Common myeloid progenitor, CD34-positive (primary cell): ENCODE measurements around the gene C12orf50.

ENCODE experiments used
- CTCF ChIA-PET: fragments of 350-600 bp; sonication (Branson Sonifier 250); formaldehyde crosslinking; loops from one replicate; lab custom pipeline; 2021; ENCODE audit warnings: antibody characterized with exemption; lab: Charles Lee
- POLR2A ChIA-PET: fragments of 350-600 bp; sonication (Branson Sonifier 250); formaldehyde crosslinking; loops from one replicate; lab custom pipeline; 2021; ENCODE audit warnings: antibody characterized with exemption; lab: Charles Lee
- DNase-seq, 3 donors: peaks; one replicate each; pipeline versions ENCODE4 v3.0.0 to v3.0.0-alpha.2; 2013
- H3K27ac ChIP-seq, 2 experiments: 1 replicate in 1 of 2; 2 replicates in 1 of 2; pipeline ENCODE4 v1.7.0; 2013; ENCODE audit warnings: inconsistent platforms in 2 of 2, low read length in 2 of 2, mild to moderate bottlenecking in 2 of 2, low read depth in 1 of 2, moderate library complexity in 1 of 2; ENCODE audit not compliant: severe bottlenecking in 2 of 2, insufficient read depth in 1 of 2, poor library complexity in 1 of 2
- H3K27me3 ChIP-seq, 5 experiments: replicated peaks in 2 of 5; 1 replicate in 3 of 5; 2 replicates in 2 of 5; pipeline versions ENCODE4 v1.6.1 to v1.7.0; 2013; ENCODE audit warnings: low read length in 4 of 5, mild to moderate bottlenecking in 2 of 5, moderate library complexity in 2 of 5, inconsistent platforms in 1 of 5; ENCODE audit not compliant: insufficient read depth in 5 of 5, control insufficient read depth in 4 of 5
- H3K36me3 ChIP-seq, 4 experiments: 1 replicate in 2 of 4; 2 replicates in 2 of 4; pipeline versions ENCODE4 v1.6.1 to v1.7.0; 2013; ENCODE audit warnings: low read length in 3 of 4, control low read depth in 1 of 4, mild to moderate bottlenecking in 1 of 4; ENCODE audit not compliant: control insufficient read depth in 4 of 4, insufficient read depth in 4 of 4
- H3K4me1 ChIP-seq, 4 experiments: 1 replicate in 3 of 4; 2 replicates in 1 of 4; pipeline versions ENCODE4 v1.6.1 to v1.7.1; 2013; ENCODE audit warnings: low read length in 3 of 4, mild to moderate bottlenecking in 3 of 4, control low read depth in 1 of 4, inconsistent platforms in 1 of 4, moderate library complexity in 1 of 4; ENCODE audit not compliant: control insufficient read depth in 4 of 4, insufficient read depth in 4 of 4; ENCODE audit errors: control extremely low read depth in 1 of 4
- H3K4me3 ChIP-seq, 7 experiments: 1 replicate in 4 of 7; 2 replicates in 3 of 7; pipeline versions ENCODE4 v1.5.1 to v1.7.0; 2013; ENCODE audit warnings: mild to moderate bottlenecking in 7 of 7, low read length in 6 of 7, moderate library complexity in 6 of 7, inconsistent platforms in 2 of 7, low read depth in 2 of 7, control low read depth in 1 of 7; ENCODE audit not compliant: insufficient read depth in 4 of 7, control insufficient read depth in 1 of 7; ENCODE audit errors: extremely low read depth in 1 of 7
- H3K9me3 ChIP-seq, 5 experiments: 1 replicate in 4 of 5; 2 replicates in 1 of 5; pipeline versions ENCODE4 v1.6.1 to v1.7.1; 2013; ENCODE audit warnings: low read length in 4 of 5, mild to moderate bottlenecking in 2 of 5, inconsistent platforms in 1 of 5, low read depth in 1 of 5, moderate library complexity in 1 of 5; ENCODE audit not compliant: control insufficient read depth in 4 of 5, insufficient read depth in 2 of 5; ENCODE audit errors: control extremely low read depth in 1 of 5
- WGBS: methylation state at CpG from one replicate; pipeline ENCODE4 v1.1.5; 2013; ENCODE audit not compliant: insufficient coverage; 5-methylcytosine and 5-hydroxymethylcytosine counted together

The C12orf50 gene

DNA sequence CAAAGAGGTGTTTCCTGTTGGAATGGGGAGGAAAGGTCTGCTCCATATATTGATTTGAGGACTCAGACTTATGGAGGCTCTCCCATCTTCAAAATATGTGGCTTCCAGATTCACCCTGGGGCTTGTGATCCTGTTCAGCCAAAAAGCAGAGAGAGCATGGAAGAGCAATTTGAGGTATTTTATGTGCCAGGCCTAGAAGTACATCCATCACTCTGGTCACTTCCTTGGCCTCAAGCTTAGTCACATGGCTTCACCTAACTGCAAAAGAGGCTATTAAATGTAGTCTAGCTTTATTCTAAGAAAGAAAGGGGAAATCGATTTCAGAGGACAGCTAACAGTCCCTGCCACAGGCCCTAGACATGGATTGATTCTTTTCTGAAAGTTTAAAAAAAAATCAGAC, 86.2 kb downstream of the C12orf50 start:
- POLR2A ChIA-PET, result no interaction called here
- H3K27ac ChIP-seq, result no peak overlapping the region
- no CpG with 5 or more reads among the region's 1 CpG for WGBS
- H3K27me3 ChIP-seq, result no peaks in the 10 kb centered on the region
- peaks cover 0 to 2% (median 0%) of the 10 kb centered on the region in 5 experiments for H3K9me3 ChIP-seq
- CTCF ChIA-PET, result no interaction called here
- DNase-seq, result no peak
- no peaks in the 10 kb centered on the region for H3K36me3 ChIP-seq
- no peaks in the 10 kb centered on the region for H3K4me1 ChIP-seq
- no peak overlapping the region for H3K4me3 ChIP-seq

DNA sequence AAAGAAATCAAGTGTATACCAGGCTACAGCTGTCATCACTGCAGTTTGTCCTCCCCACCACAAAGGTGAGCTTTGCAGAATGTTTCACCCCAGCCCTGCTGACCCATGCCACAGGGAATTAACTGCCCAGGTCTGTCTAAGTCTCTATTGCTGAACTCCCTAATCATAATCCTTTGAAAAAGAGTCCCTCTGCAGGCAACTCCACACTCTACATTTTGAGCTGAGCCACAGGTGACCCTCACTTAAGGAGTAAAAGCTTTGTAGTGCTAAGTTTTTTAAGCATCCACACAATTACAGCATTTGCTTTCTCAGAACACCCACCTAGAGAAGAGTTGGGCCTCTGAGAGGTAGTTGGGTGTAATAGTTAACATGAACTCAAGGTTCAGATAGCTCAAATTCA, 90.0 kb downstream of the C12orf50 start:
- DNase-seq, result no peak
- no peaks in the 10 kb centered on the region for H3K36me3 ChIP-seq
- CTCF ChIA-PET, result no interaction called here
- no peak overlapping the region for H3K27ac ChIP-seq
- no peaks in the 10 kb centered on the region for H3K4me1 ChIP-seq
- no peak overlapping the region for H3K4me3 ChIP-seq
- no peaks in the 10 kb centered on the region for H3K27me3 ChIP-seq
- POLR2A ChIA-PET, result no interaction called here
- H3K9me3 ChIP-seq, result peaks cover 0 to 2% (median 0%) of the 10 kb centered on the region in 5 experiments

DNA sequence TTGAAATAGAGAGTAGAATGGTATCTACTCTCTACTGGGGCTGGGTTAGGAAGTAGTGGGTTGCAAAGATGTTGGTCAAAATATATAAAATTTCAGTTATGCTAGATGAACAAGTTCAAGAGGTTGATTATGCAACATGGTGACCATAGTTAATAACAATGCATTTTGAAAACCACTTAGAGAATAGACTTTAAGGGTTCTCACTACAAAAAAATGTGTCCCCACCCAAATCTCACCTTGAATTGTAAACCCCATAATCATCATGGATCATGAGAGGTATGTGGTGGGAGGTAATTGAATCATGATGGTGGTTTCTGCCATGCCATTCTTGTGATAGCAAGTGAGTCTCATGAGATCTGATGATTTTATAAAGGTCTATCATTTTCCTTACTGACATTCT, 94.0 kb downstream of the C12orf50 start:
- H3K4me3 ChIP-seq, result no peak overlapping the region
- DNase-seq, result no peak
- H3K36me3 ChIP-seq, result no peaks in the 10 kb centered on the region
- no peaks in the 10 kb centered on the region for H3K4me1 ChIP-seq
- H3K9me3 ChIP-seq, result no peaks in the 10 kb centered on the region
- ChIA-PET POLR2A (no interaction called here), CTCF (no interaction called here)
- H3K27ac ChIP-seq, result no peak overlapping the region
- no peaks in the 10 kb centered on the region for H3K27me3 ChIP-seq

DNA sequence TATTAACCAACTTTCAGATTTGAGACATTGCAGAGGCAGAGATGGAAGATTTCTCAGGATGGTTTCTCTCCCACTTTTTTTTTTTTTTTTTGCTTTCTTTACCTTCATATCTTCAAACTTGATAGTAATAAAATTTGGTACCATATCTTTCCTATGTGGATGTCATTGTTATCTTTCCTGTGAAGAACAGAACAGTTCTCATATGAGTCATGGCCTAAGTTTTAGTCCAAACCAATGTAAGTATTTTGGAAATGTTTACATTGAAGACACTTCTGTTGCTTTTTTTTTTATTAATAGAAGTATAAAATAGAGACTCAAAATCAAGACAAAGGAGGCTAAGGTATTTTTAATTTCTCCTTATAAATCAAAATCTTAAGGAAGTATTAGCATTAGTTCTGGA, 95.2 kb downstream of the C12orf50 start:
- H3K9me3 ChIP-seq, result no peaks in the 10 kb centered on the region
- H3K4me1 ChIP-seq, result no peaks in the 10 kb centered on the region
- H3K4me3 ChIP-seq, result no peak overlapping the region
- H3K36me3 ChIP-seq, result no peaks in the 10 kb centered on the region
- no peak for DNase-seq
- ChIA-PET CTCF (no interaction called here), POLR2A (no interaction called here)
- no peak overlapping the region for H3K27ac ChIP-seq
- H3K27me3 ChIP-seq, result no peaks in the 10 kb centered on the region

DNA sequence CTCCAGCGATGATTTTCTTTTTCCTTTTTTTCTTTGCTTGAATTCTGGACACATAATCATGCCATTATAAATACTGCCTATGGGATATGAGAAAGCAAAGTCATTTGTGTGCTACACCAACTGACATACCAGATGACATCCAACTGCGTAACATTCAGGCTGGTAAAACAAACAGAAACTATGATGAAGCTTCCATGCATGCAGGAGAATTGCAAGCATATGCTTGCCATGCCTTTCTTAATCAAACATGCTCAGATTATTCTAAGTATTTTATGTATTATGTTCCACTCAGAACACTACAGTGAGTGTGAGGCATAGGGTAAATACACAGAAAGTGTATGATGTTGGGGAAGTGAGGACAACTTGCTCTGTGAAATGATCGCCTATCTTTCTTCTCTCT, 97.4 kb downstream of the C12orf50 start:
- H3K27ac ChIP-seq, result no peak overlapping the region
- no peaks in the 10 kb centered on the region for H3K9me3 ChIP-seq
- ChIA-PET POLR2A (no interaction called here), CTCF (no interaction called here)
- no peaks in the 10 kb centered on the region for H3K4me1 ChIP-seq
- no peaks in the 10 kb centered on the region for H3K36me3 ChIP-seq
- 87% methylated on average over 3 of the region's 3 CpGs for WGBS
- no peaks in the 10 kb centered on the region for H3K27me3 ChIP-seq
- DNase-seq, result no peak
- H3K4me3 ChIP-seq, result no peak overlapping the region

DNA sequence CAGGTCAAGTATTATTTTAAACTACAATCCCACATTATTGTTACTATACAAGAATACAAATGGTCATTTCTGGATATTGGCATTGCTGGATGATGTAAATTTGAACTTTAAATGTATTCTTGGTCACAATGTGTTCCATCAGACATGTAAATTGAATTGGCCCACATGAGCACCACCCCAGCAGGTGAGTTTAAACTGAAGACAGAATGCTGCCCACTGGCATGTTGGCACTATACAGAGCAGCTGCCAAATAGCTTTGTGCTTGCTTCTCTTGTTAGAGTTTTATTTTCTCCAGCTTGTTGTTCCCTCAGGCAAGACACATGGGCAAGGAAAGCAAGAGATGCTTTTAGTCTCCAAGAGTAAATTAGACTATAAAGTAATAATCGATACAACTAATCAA, 98.6 kb downstream of the C12orf50 start:
- DNase-seq, result no peak
- Histone ChIP-seq H3K4me1 (no peaks in the 10 kb centered on the region), H3K36me3 (no peaks in the 10 kb centered on the region), H3K9me3 (no peaks in the 10 kb centered on the region), H3K27me3 (no peaks in the 10 kb centered on the region), H3K27ac (no peak overlapping the region), H3K4me3 (no peak overlapping the region)
- ChIA-PET POLR2A (no interaction called here), CTCF (no interaction called here)
- WGBS, result no CpG with 5 or more reads among the region's 1 CpG
